ENCODE data around the gene MRTFA.
"Not testable (repeated sequence)": the region's sequence is repeated elsewhere in the genome, so short reads cannot be mapped to it uniquely, and the experiment has no call there.

MRTFA gene

GRCh38 chr22:40631925-40632324 is 4.6 kb downstream of the MRTFA start:
- peaks cover 37% of the 10 kb centered on the region for H3K4me1 Mint-ChIP-seq
- no peaks in the 10 kb centered on the region for H3K27me3 Mint-ChIP-seq
- CTCF ChIA-PET, result no interaction called here
- DNase-seq, result no peak
- H3K36me3 Mint-ChIP-seq, result peaks cover 5% of the 10 kb centered on the region
- H3K9me3 Mint-ChIP-seq, result no peaks in the 10 kb centered on the region
- H3K4me3 Mint-ChIP-seq, result no peak overlapping the region
- no peak overlapping the region for H3K27ac Mint-ChIP-seq

DNA sequence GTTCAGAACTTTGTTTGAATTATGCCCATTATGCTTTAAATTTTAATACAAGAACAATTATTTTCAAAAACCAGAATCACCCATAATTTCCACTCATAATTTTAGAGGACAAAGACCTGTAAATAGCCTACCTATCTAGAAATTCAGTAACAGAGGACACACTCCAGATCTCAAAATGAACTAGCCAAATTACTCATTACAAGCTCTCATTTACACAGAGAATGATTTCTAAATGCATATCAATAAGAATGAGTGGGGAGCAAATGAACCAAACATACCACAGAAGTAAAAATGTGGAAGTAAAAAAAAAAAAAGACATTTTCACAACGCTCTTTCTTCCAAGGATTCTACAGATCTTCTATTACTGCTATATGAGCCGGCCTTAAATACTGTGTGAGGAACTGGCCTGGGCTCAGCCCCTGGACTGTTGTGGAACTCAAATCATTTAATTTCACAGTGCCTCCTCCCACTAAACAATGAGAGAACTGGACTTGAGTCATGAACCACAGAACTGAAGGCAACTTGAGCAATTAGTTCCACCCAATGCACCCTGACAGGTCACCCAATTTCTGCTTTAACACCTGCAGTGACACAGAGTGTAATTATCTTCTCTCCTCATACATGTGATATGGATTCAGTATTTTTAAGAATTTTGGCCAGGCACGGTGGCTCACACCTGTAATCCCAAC is 8.0 kb downstream of the MRTFA start:
- CTCF ChIA-PET, result no interaction called here
- Mint-ChIP-seq H3K36me3 (peaks cover 5% of the 10 kb centered on the region), H3K27ac (no peak overlapping the region), H3K9me3 (no peaks in the 10 kb centered on the region), H3K4me3 (no peak overlapping the region), H3K27me3 (no peaks in the 10 kb centered on the region), H3K4me1 (peaks cover 14% of the 10 kb centered on the region)
- no peak for DNase-seq

GRCh38 chr22:40627612-40628011 is 8.9 kb downstream of the MRTFA start:
- peaks cover 5% of the 10 kb centered on the region for H3K36me3 Mint-ChIP-seq
- CTCF ChIA-PET, result no interaction called here
- no peaks in the 10 kb centered on the region for H3K27me3 Mint-ChIP-seq
- DNase-seq, result no peak
- H3K9me3 Mint-ChIP-seq, result peaks cover 2% of the 10 kb centered on the region
- no peak overlapping the region for H3K27ac Mint-ChIP-seq
- no peak overlapping the region for H3K4me3 Mint-ChIP-seq
- H3K4me1 Mint-ChIP-seq, result peaks cover 8% of the 10 kb centered on the region

DNA sequence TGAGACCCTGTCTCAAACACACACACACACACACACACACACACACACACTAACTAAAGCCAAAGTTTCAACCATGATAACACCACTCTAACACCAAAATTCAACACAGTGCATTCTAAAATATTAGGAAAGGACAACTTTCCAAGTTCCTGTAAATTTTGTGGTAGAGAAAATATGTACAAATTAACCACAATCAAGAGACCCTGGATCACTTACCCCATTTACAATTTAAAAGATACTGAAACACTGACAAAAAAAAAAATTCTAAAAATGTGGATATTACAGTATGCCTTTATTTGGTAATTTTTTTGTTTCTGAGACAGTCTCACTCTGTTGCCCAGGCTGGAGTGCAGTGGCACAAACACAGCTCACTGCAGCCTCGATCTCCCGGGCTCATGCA is 9.7 kb downstream of the MRTFA start:
- Mint-ChIP-seq H3K9me3 (peaks cover 5% of the 10 kb centered on the region), H3K27me3 (no peaks in the 10 kb centered on the region), H3K4me3 (no peak overlapping the region), H3K27ac (no peak overlapping the region), H3K36me3 (peaks cover 8% of the 10 kb centered on the region), H3K4me1 (peaks cover 2% of the 10 kb centered on the region)
- DNase-seq, result no peak
- CTCF ChIA-PET, result interaction anchor here (1.0 kb wide), 1 partner anchor 19 kb away, joined by 4 read pairs; no protein-coding TSS in a partner anchor

- H3K27me3 Mint-ChIP-seq, H3K9me3 Mint-ChIP-seq, CTCF ChIA-PET, H3K4me3 Mint-ChIP-seq, DNase-seq, H3K27ac Mint-ChIP-seq, H3K4me1 Mint-ChIP-seq: not testable (repeated sequence)
- peaks cover 12% of the 10 kb centered on the region for H3K36me3 Mint-ChIP-seq
These were observed 10.7 kb downstream of the MRTFA start for GRCh38 chr22:40625794-40626193.

DNA sequence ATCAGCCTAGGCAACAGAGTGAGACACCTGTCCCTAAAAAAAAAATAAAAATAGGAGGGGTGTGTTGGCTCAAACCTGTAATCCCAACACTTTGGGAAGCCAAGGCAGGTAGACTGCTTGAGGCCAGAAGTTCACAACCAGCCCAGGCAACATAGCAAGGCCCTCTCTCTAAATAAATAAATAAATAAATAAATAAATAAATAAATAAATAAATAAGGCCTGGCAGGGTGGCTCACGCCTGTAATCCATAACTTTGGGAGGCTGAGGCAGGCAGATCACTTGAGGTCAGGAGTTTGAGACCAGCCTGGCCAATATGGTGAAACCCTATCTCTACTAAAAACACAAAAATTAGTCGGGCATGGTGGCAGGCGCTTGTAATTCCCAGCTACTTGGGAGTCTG is 11.2 kb downstream of the MRTFA start:
- H3K9me3 Mint-ChIP-seq, result peaks cover 12% of the 10 kb centered on the region
- DNase-seq, H3K27me3 Mint-ChIP-seq, CTCF ChIA-PET, H3K27ac Mint-ChIP-seq, H3K4me1 Mint-ChIP-seq, H3K4me3 Mint-ChIP-seq: not testable (repeated sequence)
- peaks cover 15% of the 10 kb centered on the region for H3K36me3 Mint-ChIP-seq

DNA sequence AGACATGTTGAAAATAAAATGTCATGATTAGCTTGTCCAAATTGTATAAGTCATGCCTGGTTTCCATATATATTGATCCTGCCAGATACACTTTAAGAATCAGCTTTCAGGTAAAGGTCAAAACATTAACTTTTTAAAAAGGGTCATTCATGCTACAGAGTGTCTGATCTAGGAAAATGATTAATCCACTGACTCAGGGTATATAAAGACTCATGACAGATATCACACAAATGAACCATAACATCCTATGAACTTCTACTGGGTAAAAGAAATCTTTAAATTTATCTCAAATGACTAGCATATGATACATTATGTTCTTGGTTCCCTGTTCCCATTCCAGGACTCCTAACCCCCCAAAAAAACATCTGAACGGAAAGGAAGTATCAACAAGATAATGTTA is 11.7 kb downstream of the MRTFA start:
- no peaks in the 10 kb centered on the region for H3K4me1 Mint-ChIP-seq
- no peak overlapping the region for H3K27ac Mint-ChIP-seq
- H3K36me3 Mint-ChIP-seq, result peaks cover 15% of the 10 kb centered on the region
- no peak overlapping the region for H3K4me3 Mint-ChIP-seq
- CTCF ChIA-PET, result interaction anchor here (0.8 kb wide), 1 partner anchor 100 kb away, joined by 5 read pairs; no protein-coding TSS in a partner anchor
- DNase-seq, result no peak
- peaks cover 12% of the 10 kb centered on the region for H3K9me3 Mint-ChIP-seq
- no peaks in the 10 kb centered on the region for H3K27me3 Mint-ChIP-seq

GRCh38 chr22:40621309-40622151 is 15.0 kb downstream of the MRTFA start:
- H3K27me3 Mint-ChIP-seq, result no peaks in the 10 kb centered on the region
- H3K9me3 Mint-ChIP-seq, result peaks cover 14% of the 10 kb centered on the region
- H3K36me3 Mint-ChIP-seq, result peaks cover 17% of the 10 kb centered on the region
- H3K27ac Mint-ChIP-seq, result no peak overlapping the region
- CTCF ChIA-PET, result no interaction called here
- no peak for DNase-seq
- H3K4me1 Mint-ChIP-seq, result no peaks in the 10 kb centered on the region
- H3K4me3 Mint-ChIP-seq, result no peak overlapping the region

DNA sequence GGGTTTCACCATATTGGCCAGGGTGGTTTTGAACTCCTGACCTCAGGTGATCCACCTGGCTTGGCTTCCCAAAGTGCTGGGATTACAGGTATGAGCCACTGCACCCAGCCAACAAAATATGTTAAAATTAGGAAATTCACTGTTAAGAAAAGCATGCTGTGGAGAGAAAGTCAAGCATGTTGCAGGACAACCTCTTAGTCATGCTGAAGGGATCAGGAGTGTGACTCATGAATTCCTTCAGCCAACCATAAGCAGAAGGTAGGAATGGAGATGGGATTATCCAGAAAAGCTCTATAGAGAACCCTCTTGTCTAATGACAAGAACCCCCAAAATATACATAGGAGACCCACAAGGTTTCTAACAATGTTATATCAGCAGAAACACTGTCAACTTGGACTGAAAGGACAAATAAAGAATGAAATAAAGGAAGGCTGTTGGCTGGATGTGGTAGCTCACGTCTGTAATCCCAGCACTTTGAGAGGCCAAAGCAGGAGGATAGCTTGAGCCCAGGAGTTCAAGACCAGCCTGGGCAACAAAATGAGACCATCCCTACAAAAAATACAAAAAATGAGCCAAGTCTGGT is 16.0 kb downstream of the MRTFA start:
- CTCF ChIA-PET, result no interaction called here
- H3K27ac Mint-ChIP-seq, result no peak overlapping the region
- peaks cover 20% of the 10 kb centered on the region for H3K36me3 Mint-ChIP-seq
- no peak for DNase-seq
- H3K9me3 Mint-ChIP-seq, result peaks cover 14% of the 10 kb centered on the region
- no peak overlapping the region for H3K4me3 Mint-ChIP-seq
- H3K27me3 Mint-ChIP-seq, result no peaks in the 10 kb centered on the region
- H3K4me1 Mint-ChIP-seq, result no peaks in the 10 kb centered on the region

DNA sequence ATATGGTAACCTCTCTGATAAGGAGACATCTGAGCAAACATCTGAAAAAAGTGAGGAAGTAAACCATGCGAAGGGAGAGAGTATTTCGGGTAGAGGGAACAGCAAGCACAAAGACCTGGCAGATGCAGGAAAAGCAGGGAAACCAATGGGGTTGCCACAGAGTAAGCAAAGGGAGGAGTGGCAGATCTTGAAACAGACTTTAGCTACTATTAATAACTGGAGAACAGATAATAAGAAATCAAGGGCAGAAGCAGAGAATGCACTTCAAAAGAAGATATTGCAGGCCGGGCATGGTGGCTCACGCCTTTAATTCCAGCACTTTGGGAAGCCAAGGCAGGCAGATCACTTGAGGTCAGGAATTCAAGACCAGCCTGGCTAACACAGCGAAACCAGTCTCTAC is 18.1 kb downstream of the MRTFA start:
- no peaks in the 10 kb centered on the region for H3K4me1 Mint-ChIP-seq
- H3K27ac Mint-ChIP-seq, result no peak overlapping the region
- peaks cover 21% of the 10 kb centered on the region for H3K36me3 Mint-ChIP-seq
- H3K9me3 Mint-ChIP-seq, result peaks cover 14% of the 10 kb centered on the region
- H3K4me3 Mint-ChIP-seq, result no peak overlapping the region
- CTCF ChIA-PET, result interaction anchor here (0.6 kb wide), 1 partner anchor 1111 kb away, joined by 5 read pairs; no protein-coding TSS in a partner anchor
- no peak for DNase-seq
- H3K27me3 Mint-ChIP-seq, result no peaks in the 10 kb centered on the region

GRCh38 chr22:40616578-40616977 is 19.9 kb downstream of the MRTFA start:
- peaks cover 22% of the 10 kb centered on the region for H3K36me3 Mint-ChIP-seq
- CTCF ChIA-PET, result no interaction called here
- no peaks in the 10 kb centered on the region for H3K27me3 Mint-ChIP-seq
- H3K27ac Mint-ChIP-seq, result no peak overlapping the region
- DNase-seq, result no peak
- H3K4me1 Mint-ChIP-seq, result no peaks in the 10 kb centered on the region
- H3K9me3 Mint-ChIP-seq, result peaks cover 8% of the 10 kb centered on the region
- no peak overlapping the region for H3K4me3 Mint-ChIP-seq

- CTCF ChIA-PET, result interaction anchor here (1.2 kb wide), 1 partner anchor 52 kb away, joined by 4 read pairs; no protein-coding TSS in a partner anchor
- Mint-ChIP-seq H3K27ac (no peak overlapping the region), H3K4me1 (no peaks in the 10 kb centered on the region), H3K9me3 (peaks cover 2% of the 10 kb centered on the region), H3K36me3 (peaks cover 11% of the 10 kb centered on the region), H3K4me3 (no peak overlapping the region), H3K27me3 (no peaks in the 10 kb centered on the region)
- DNase-seq, result no peak
These were observed 23.5 kb downstream of the MRTFA start for GRCh38 chr22:40613067-40613466.

GRCh38 chr22:40612291-40612751 is 24.2 kb downstream of the MRTFA start:
- no peak for DNase-seq
- no peak overlapping the region for H3K4me3 Mint-ChIP-seq
- CTCF ChIA-PET, result no interaction called here
- H3K9me3 Mint-ChIP-seq, result no peaks in the 10 kb centered on the region
- no peak overlapping the region for H3K27ac Mint-ChIP-seq
- no peaks in the 10 kb centered on the region for H3K4me1 Mint-ChIP-seq
- no peaks in the 10 kb centered on the region for H3K27me3 Mint-ChIP-seq
- peaks cover 9% of the 10 kb centered on the region for H3K36me3 Mint-ChIP-seq

DNA sequence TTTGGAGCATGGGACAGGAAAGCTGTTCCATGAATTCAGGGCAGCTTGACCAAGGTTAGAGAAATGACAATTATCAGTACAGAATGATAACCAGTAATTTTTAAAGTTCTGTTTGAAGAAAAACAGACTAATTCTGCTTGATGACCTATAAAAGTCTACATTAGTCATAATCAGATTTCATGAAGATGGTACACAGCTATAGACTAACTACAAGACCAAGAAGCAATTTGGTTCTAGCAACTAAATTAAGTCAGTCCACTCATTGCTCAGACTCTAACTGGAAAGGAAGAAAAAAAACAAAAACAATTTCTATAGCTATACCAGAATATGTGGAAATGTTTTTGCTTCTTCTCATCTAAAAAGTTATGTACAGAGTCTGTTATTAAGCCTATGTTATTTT is 24.9 kb downstream of the MRTFA start:
- Mint-ChIP-seq H3K9me3 (no peaks in the 10 kb centered on the region), H3K4me1 (no peaks in the 10 kb centered on the region), H3K4me3 (no peak overlapping the region), H3K27me3 (no peaks in the 10 kb centered on the region), H3K27ac (no peak overlapping the region), H3K36me3 (peaks cover 9% of the 10 kb centered on the region)
- no peak for DNase-seq
- CTCF ChIA-PET, result interaction anchor here (0.6 kb wide), 1 partner anchor 22 kb away, joined by 3 read pairs; no protein-coding TSS in a partner anchor
